Chondrocyte (in vitro differentiated cells): ENCODE data around the gene PTPN7. TPM values are rescaled to one million over a fixed set of nuclear protein-coding genes. Genes with fewer than 3 reads are reported as not detected.

Source experiments
- DNase-seq: peaks from one replicate; pipeline ENCODE4 v3.0.0; 2021; ENCODE audit warnings: mixed read lengths, low spot score
- H3K27ac Mint-ChIP-seq: one replicate; pipeline ENCODE4 v1.8.0; 2021; ENCODE audit warnings: mild to moderate bottlenecking, moderate library complexity, mixed read lengths; ENCODE audit not compliant: unreplicated experiment
- H3K27me3 Mint-ChIP-seq: 2 replicates; pipeline ENCODE4 v1.8.0; 2021; ENCODE audit warnings: low read depth, mixed read lengths
- H3K36me3 Mint-ChIP-seq: 2 replicates; pipeline ENCODE4 v1.8.0; 2021; ENCODE audit warnings: low read depth, mixed read lengths
- H3K4me1 Mint-ChIP-seq: 2 replicates; pipeline ENCODE4 v1.8.0; 2021; ENCODE audit warnings: low read depth, mild to moderate bottlenecking, mixed read lengths
- H3K4me3 Mint-ChIP-seq: one replicate; pipeline ENCODE4 v1.8.0; 2021; ENCODE audit warnings: mild to moderate bottlenecking, moderate library complexity, mixed read lengths; ENCODE audit not compliant: unreplicated experiment
- H3K9me3 Mint-ChIP-seq: 2 replicates; pipeline ENCODE4 v1.8.0; 2021; ENCODE audit warnings: low read depth, mixed read lengths
- CTCF ChIP-seq: fragments of 200-600 bp; sonication (generic); IDR thresholded peaks from 2 replicates; pipeline ENCODE4 v1.5.0; 2021; ENCODE audit warnings: antibody characterized with exemption, mild to moderate bottlenecking, moderate library complexity
- long read RNA-seq: library from polyadenylated mRNA; stranded (forward); transcript quantifications from one replicate; pipeline ENCODE4 v2.0.0, GENCODE V29; 2021
- total RNA-seq: library from RNA; stranded (reverse); gene quantifications from 3 replicates; pipeline ENCODE4 v1.2.1, GENCODE V29; 2021

The PTPN7 gene
- not detected in 3 replicates for total RNA-seq
- long read RNA-seq, partial matches to known transcripts, result 0 of 5 reads
- long read RNA-seq, other reads (novel, unspliced or antisense), result 5 of 5 reads

GRCh38 chr1:202160377-202160940 is at the start of gene PTPN7:
TSS of gene PTPN7 (minus strand) at chr1:202160602. CDS start at chr1:202159402, 1,200 bp downstream.
- H3K27me3 Mint-ChIP-seq, result peaks cover 4% of the 10 kb centered on the region
- no peaks in the 10 kb centered on the region for H3K9me3 Mint-ChIP-seq
- H3K4me1 Mint-ChIP-seq, result peaks cover 5% of the 10 kb centered on the region
- no peak within 1 kb of the TSS for H3K4me3 Mint-ChIP-seq
- H3K36me3 Mint-ChIP-seq, result no peaks in the 10 kb centered on the region
- no peak for TF ChIP-seq CTCF
- DNase-seq, result no peak
- no peak within 1 kb of the TSS for H3K27ac Mint-ChIP-seq

GRCh38 chr1:202208351-202208857 is 48.0 kb upstream of the PTPN7 start:
- no peak for TF ChIP-seq CTCF
- peaks cover 13% of the 10 kb centered on the region for H3K4me1 Mint-ChIP-seq
- no peaks in the 10 kb centered on the region for H3K36me3 Mint-ChIP-seq
- H3K27me3 Mint-ChIP-seq, result peaks cover 9% of the 10 kb centered on the region
- H3K4me3 Mint-ChIP-seq, result no peak overlapping the region
- no peak for DNase-seq
- no peak overlapping the region for H3K27ac Mint-ChIP-seq
- H3K9me3 Mint-ChIP-seq, result no peaks in the 10 kb centered on the region

GRCh38 chr1:202207292-202207691 is 46.9 kb upstream of the PTPN7 start:
- TF ChIP-seq CTCF, result peak; percentile 75

GRCh38 chr1:202205523-202206190 is 45.3 kb upstream of the PTPN7 start:
- Mint-ChIP-seq H3K4me1 (peaks cover 13% of the 10 kb centered on the region), H3K9me3 (no peaks in the 10 kb centered on the region), H3K36me3 (no peaks in the 10 kb centered on the region), H3K4me3 (no peak overlapping the region), H3K27ac (no peak overlapping the region), H3K27me3 (no peaks in the 10 kb centered on the region)
- no peak for DNase-seq
- TF ChIP-seq CTCF, result peak; percentile 64

More at GRCh38 chr1:202207292-202207691, 46.9 kb upstream of the PTPN7 start:
- no peak for DNase-seq
- no peak overlapping the region for H3K27ac Mint-ChIP-seq
- no peaks in the 10 kb centered on the region for H3K36me3 Mint-ChIP-seq
- H3K4me3 Mint-ChIP-seq, result no peak overlapping the region
- H3K27me3 Mint-ChIP-seq, result no peaks in the 10 kb centered on the region
- H3K4me1 Mint-ChIP-seq, result peaks cover 13% of the 10 kb centered on the region
- H3K9me3 Mint-ChIP-seq, result no peaks in the 10 kb centered on the region

GRCh38 chr1:202204065-202204464 is 43.7 kb upstream of the PTPN7 start:
- no peak for DNase-seq
- no peaks in the 10 kb centered on the region for H3K27me3 Mint-ChIP-seq
- no peaks in the 10 kb centered on the region for H3K36me3 Mint-ChIP-seq
- H3K4me3 Mint-ChIP-seq, result no peak overlapping the region
- H3K4me1 Mint-ChIP-seq, result peaks cover 22% of the 10 kb centered on the region
- TF ChIP-seq CTCF, result no peak
- H3K27ac Mint-ChIP-seq, result no peak overlapping the region
- H3K9me3 Mint-ChIP-seq, result no peaks in the 10 kb centered on the region
